GM23338 (cell line): ENCODE measurements around the gene PLPP4. TPM values are rescaled to one million over a fixed set of nuclear protein-coding genes. Genes with fewer than 3 reads are reported as not detected.

Source experiments
- ATAC-seq: fragments of 200-7000 bp; cut with Tn5 transposase; 3 replicates; pipeline ENCODE4 v1.9.1; 2020
- DNase-seq: peaks from one replicate; pipeline ENCODE4 v3.0.0-alpha.2; 2015; ENCODE audit warnings: low spot score
- H2AFZ ChIP-seq: fragments of 200-600 bp; sonication (generic); 2 replicates; pipeline ENCODE4 v1.8.0; 2016; ENCODE audit warnings: antibody characterized with exemption, mild to moderate bottlenecking, moderate library complexity
- H3F3A ChIP-seq: fragments of 200-600 bp; sonication (generic); replicated peaks from 2 replicates; pipeline ENCODE4 v1.8.0; 2017; ENCODE audit warnings: antibody characterized with exemption, mixed run types, low read depth
- H3K27ac ChIP-seq: fragments of 200-600 bp; sonication (generic); 2 replicates; pipeline ENCODE4 v1.6.1; 2016; ENCODE audit warnings: low read depth
- H3K27me3 ChIP-seq: fragments of 200-600 bp; sonication (generic); 2 replicates; pipeline ENCODE4 v1.8.0; 2016; ENCODE audit warnings: mild to moderate bottlenecking, mixed run types, moderate library complexity; ENCODE audit not compliant: insufficient read depth
- H3K36me3 ChIP-seq: fragments of 200-600 bp; sonication (generic); 2 replicates; pipeline ENCODE4 v1.8.0; 2016; ENCODE audit warnings: mild to moderate bottlenecking; ENCODE audit not compliant: insufficient read depth
- H3K4me1 ChIP-seq: fragments of 200-600 bp; sonication (generic); 2 replicates; pipeline ENCODE4 v1.8.0; 2016; ENCODE audit warnings: mild to moderate bottlenecking, moderate library complexity; ENCODE audit not compliant: insufficient read depth
- H3K4me2 ChIP-seq: fragments of 200-600 bp; sonication (generic); 2 replicates; pipeline ENCODE4 v1.7.1; 2017; ENCODE audit warnings: mixed run types
- H3K4me3 ChIP-seq: fragments of 200-600 bp; sonication (generic); 2 replicates; pipeline ENCODE4 v1.6.1; 2016; ENCODE audit warnings: mixed run types
- H3K79me2 ChIP-seq: fragments of 200-600 bp; sonication (generic); replicated peaks from 2 replicates; pipeline ENCODE4 v1.8.0; 2017; ENCODE audit warnings: mild to moderate bottlenecking; ENCODE audit not compliant: insufficient read depth
- H3K9me2 ChIP-seq: fragments of 200-600 bp; sonication (generic); 2 replicates; pipeline ENCODE4 v1.8.0; 2017; ENCODE audit not compliant: insufficient read depth
- H4K20me1 ChIP-seq: fragments of 200-600 bp; sonication (generic); replicated peaks from 2 replicates; pipeline ENCODE4 v1.8.0; 2017; ENCODE audit warnings: mild to moderate bottlenecking; ENCODE audit not compliant: insufficient read depth
- H3K27ac Mint-ChIP-seq: 2 replicates; pipeline ENCODE4 v1.8.0; 2020; ENCODE audit warnings: inconsistent platforms, mild to moderate bottlenecking, moderate library complexity, mixed read lengths
- H3K27me3 Mint-ChIP-seq: 3 replicates; pipeline ENCODE4 v1.8.0; 2022; ENCODE audit warnings: low read depth, mild to moderate bottlenecking, moderate library complexity, mixed read lengths, inconsistent platforms; ENCODE audit not compliant: insufficient read depth, poor library complexity
- H3K36me3 Mint-ChIP-seq: 3 replicates; pipeline ENCODE4 v1.8.0; 2021; ENCODE audit warnings: low read depth, mild to moderate bottlenecking, inconsistent platforms, moderate library complexity, mixed read lengths
- H3K4me1 Mint-ChIP-seq: 3 replicates; pipeline ENCODE4 v1.8.0; 2020; ENCODE audit warnings: mild to moderate bottlenecking, inconsistent platforms, mixed read lengths
- H3K4me3 Mint-ChIP-seq: 3 replicates; pipeline ENCODE4 v1.8.0; 2021; ENCODE audit warnings: moderate library complexity, mild to moderate bottlenecking, inconsistent platforms, mixed read lengths
- H3K9me3 Mint-ChIP-seq: 3 replicates; pipeline ENCODE4 v1.8.0; 2020; ENCODE audit warnings: moderate library complexity, mild to moderate bottlenecking, inconsistent platforms, mixed read lengths
- ETS1 ChIP-seq: IDR thresholded peaks from 2 replicates; pipeline ENCODE4 v1.6.1; 2016; ENCODE audit warnings: antibody characterized with exemption
- EZH2 ChIP-seq: fragments of 200-600 bp; sonication (generic); IDR thresholded peaks from one replicate; pipeline ENCODE4 v1.8.0; 2017; ENCODE audit warnings: antibody characterized with exemption, mild to moderate bottlenecking, low read depth; ENCODE audit not compliant: unreplicated experiment
- EZH2phosphoT487 ChIP-seq: fragments of 200-600 bp; sonication (generic); IDR thresholded peaks from one replicate; pipeline ENCODE4 v1.8.1; 2018; ENCODE audit warnings: antibody characterized with exemption; ENCODE audit not compliant: unreplicated experiment
- JUNB ChIP-seq: IDR thresholded peaks from one replicate; pipeline ENCODE4 v1.6.1; 2016; ENCODE audit warnings: antibody characterized with exemption; ENCODE audit not compliant: unreplicated experiment
- NANOG ChIP-seq: IDR thresholded peaks from 2 replicates; pipeline ENCODE4 v1.6.1; 2016; ENCODE audit warnings: antibody characterized with exemption, borderline replicate concordance
- POLR2AphosphoS5 ChIP-seq: IDR thresholded peaks from 2 replicates; pipeline ENCODE4 v1.6.1; 2016; ENCODE audit warnings: antibody characterized with exemption, low read depth
- STAT1 ChIP-seq: IDR thresholded peaks from one replicate; pipeline ENCODE4 v1.6.1; 2016; ENCODE audit warnings: antibody characterized with exemption; ENCODE audit not compliant: unreplicated experiment
- ZNF114 ChIP-seq: fragments of 250-450 bp; sonication (Bioruptor Pico); IDR thresholded peaks from 2 replicates; pipeline ENCODE4 v1.5.0; 2020; ENCODE audit warnings: mild to moderate bottlenecking, moderate library complexity
- ZNF331 ChIP-seq: fragments of 250-450 bp; sonication (Bioruptor Pico); IDR thresholded peaks from 2 replicates; pipeline ENCODE4 v1.5.0; 2020; ENCODE audit warnings: low read depth, mild to moderate bottlenecking, moderate library complexity
- polyA plus RNA-seq: library from polyadenylated mRNA; unstranded; fragments of >200 nt; fragmentation: Nextera tagmentation; extraction: Ambion mirVana; gene quantifications from 2 replicates; pipeline ENCODE4 v1.2.1, GENCODE V29; 2016
- total RNA-seq: library from RNA; depleted of rRNA; stranded (reverse); fragments of >200 nt; shearing (Covaris generic); gene quantifications from 2 replicates; pipeline ENCODE4 v1.2.3, GENCODE V29; 2014
- TF ChIP-seq, protein P1 (sequence below): IDR thresholded peaks from one replicate; pipeline ENCODE4 v1.6.1; 2018; ENCODE audit warnings: antibody characterized with exemption; ENCODE audit not compliant: unreplicated experiment

Gene PLPP4
- total and polyA plus RNA-seq, 2 experiments from 2014 or later, result 0.24 to 0.31 TPM

DNA sequence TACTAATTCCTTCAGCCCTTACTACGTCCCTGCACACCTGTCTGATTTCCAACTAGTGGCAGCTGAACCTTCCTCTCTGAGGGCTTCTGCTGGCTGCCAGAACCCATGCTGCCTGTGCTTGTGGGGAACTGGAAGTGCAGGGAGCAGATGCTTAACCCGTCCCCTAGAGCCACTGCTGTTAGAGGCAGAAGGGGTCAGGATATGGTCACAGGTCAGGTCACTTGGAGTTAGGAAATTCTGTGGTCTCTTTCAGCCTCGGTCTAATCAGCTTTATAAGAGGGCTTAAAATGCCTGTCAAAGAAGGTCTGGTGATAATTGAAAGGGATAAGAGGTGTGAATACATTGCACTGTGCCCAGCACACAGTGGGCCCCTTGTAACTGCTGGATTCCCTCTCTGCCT, 82.0 kb downstream of the PLPP4 start:
- no peak overlapping the region for H3K4me3 Mint-ChIP-seq
- Histone ChIP-seq H3K9me2 (no peaks in the 10 kb centered on the region), H3K27me3 (no peaks in the 10 kb centered on the region), H3F3A (no peaks in the 10 kb centered on the region), H3K27ac (no peak overlapping the region), H3K4me3 (no peak overlapping the region), H3K4me2 (no peak overlapping the region), H2AFZ (no peak overlapping the region), H3K36me3 (no peaks in the 10 kb centered on the region), H4K20me1 (no peaks in the 10 kb centered on the region), H3K79me2 (no peaks in the 10 kb centered on the region), H3K4me1 (no peaks in the 10 kb centered on the region)
- H3K4me1 Mint-ChIP-seq, result peaks cover 5% of the 10 kb centered on the region; the same call in 2 of the 3 replicates
- ATAC-seq (0 out of 3 replicates have a peak, but pooled peaks have one; percentile 26), DNase-seq (no peak)
- no peak overlapping the region for H3K27ac Mint-ChIP-seq
- no peaks in the 10 kb centered on the region for H3K36me3 Mint-ChIP-seq
- TF ChIP-seq ETS1, result no peak
- TF ChIP-seq EZH2, result no peak
- TF ChIP-seq JUNB, result no peak
- no peak for TF ChIP-seq ZNF331 (CRISPR knock-in tag)
- H3K9me3 Mint-ChIP-seq, result no peaks in the 10 kb centered on the region
- H3K27me3 Mint-ChIP-seq, result peaks cover 5% of the 10 kb centered on the region

DNA sequence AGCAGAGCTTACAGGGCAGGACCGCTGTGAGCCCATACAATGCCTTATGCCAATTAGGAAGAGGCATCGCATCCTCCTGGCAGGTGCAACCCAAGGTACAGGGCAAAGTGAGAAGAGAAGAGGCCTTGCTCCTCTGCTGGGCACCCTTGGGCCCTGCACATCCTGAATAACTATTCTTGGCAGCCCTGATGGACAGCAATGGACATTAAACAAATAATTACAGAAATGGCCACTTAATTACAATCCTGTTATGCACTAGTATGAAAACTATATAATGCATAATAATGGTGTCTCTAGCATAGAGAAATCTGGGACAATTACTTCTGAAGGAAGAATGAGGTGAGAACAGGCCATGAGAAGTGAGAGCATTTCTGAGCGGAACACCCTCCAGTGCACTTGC, 83.5 kb downstream of the PLPP4 start:
- TF ChIP-seq EZH2, result no peak
- TF ChIP-seq STAT1, result no peak
- no peak for TF ChIP-seq EZH2phosphoT487
- TF ChIP-seq POLR2AphosphoS5, result no peak
- TF ChIP-seq, protein P1, sequence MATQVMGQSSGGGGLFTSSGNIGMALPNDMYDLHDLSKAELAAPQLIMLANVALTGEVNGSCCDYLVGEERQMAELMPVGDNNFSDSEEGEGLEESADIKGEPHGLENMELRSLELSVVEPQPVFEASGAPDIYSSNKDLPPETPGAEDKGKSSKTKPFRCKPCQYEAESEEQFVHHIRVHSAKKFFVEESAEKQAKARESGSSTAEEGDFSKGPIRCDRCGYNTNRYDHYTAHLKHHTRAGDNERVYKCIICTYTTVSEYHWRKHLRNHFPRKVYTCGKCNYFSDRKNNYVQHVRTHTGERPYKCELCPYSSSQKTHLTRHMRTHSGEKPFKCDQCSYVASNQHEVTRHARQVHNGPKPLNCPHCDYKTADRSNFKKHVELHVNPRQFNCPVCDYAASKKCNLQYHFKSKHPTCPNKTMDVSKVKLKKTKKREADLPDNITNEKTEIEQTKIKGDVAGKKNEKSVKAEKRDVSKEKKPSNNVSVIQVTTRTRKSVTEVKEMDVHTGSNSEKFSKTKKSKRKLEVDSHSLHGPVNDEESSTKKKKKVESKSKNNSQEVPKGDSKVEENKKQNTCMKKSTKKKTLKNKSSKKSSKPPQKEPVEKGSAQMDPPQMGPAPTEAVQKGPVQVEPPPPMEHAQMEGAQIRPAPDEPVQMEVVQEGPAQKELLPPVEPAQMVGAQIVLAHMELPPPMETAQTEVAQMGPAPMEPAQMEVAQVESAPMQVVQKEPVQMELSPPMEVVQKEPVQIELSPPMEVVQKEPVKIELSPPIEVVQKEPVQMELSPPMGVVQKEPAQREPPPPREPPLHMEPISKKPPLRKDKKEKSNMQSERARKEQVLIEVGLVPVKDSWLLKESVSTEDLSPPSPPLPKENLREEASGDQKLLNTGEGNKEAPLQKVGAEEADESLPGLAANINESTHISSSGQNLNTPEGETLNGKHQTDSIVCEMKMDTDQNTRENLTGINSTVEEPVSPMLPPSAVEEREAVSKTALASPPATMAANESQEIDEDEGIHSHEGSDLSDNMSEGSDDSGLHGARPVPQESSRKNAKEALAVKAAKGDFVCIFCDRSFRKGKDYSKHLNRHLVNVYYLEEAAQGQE, result no peak
- TF ChIP-seq ETS1, result no peak
- TF ChIP-seq ZNF114, result no peak
- no peak for TF ChIP-seq NANOG
- no peak for TF ChIP-seq JUNB
- 0 out of 2 replicates have a peak, but pooled peaks cover 6% of the 10 kb centered on the region for H3K9me2 ChIP-seq
- DNase-seq, result no peak
- no peak overlapping the region for H3K4me2 ChIP-seq
- H3K27me3 ChIP-seq, result no peaks in the 10 kb centered on the region
- H3K36me3 Mint-ChIP-seq, result no peaks in the 10 kb centered on the region
- H3K36me3 ChIP-seq, result no peaks in the 10 kb centered on the region
- H3K27me3 Mint-ChIP-seq, result peaks cover 5% of the 10 kb centered on the region
- peaks cover 5% of the 10 kb centered on the region; the same call in 2 of the 3 replicates for H3K4me1 Mint-ChIP-seq
- no peaks in the 10 kb centered on the region for H3K9me3 Mint-ChIP-seq
- no peaks in the 10 kb centered on the region for H3K4me1 ChIP-seq
- no peak overlapping the region for H3K4me3 ChIP-seq
- no peak overlapping the region for H3K4me3 Mint-ChIP-seq
- no peak overlapping the region for H3K27ac ChIP-seq
- no peak overlapping the region for H2AFZ ChIP-seq
- H3K79me2 ChIP-seq, result no peaks in the 10 kb centered on the region
- H3F3A ChIP-seq, result no peaks in the 10 kb centered on the region
- H3K27ac Mint-ChIP-seq, result no peak overlapping the region
- H4K20me1 ChIP-seq, result no peaks in the 10 kb centered on the region
- ATAC-seq, result no peak
